ENCODE results near the gene SERPINB3. TPM values are rescaled to one million over a fixed set of nuclear protein-coding genes. Genes with fewer than 3 reads are reported as not detected.

Gene SERPINB3
- total RNA-seq, 1 donor: not detected

- no peaks in the 10 kb centered on the region for H3K27me3 ChIP-seq (ENCODE audit: insufficient read depth, low read length)
- no peaks in the 10 kb centered on the region for H3K4me1 ChIP-seq (ENCODE audit: insufficient read depth, low read length)
- no peak overlapping the region for H3K4me3 ChIP-seq (ENCODE audit: low read length)
- H3K9me3 ChIP-seq (ENCODE audit: low read depth, low read length): no peaks in the 10 kb centered on the region
These were observed 42.0 kb downstream of the SERPINB3 start for GRCh38 chr18:63619661-63620060.

DNA sequence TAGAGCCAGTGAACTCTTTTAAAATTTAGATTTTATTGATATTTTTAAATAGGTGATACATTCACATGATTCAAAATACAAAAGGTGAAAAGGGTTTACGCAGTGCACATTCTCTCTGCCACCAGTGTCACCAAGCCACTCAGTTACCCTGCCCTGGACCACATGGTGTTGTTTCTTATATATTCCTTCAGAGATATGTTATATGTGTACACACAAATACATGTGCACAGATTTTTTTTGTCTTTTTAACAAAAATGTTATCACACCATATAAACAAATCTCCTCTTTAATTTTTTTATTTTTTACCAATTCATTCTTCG lies 43.8 kb downstream of the SERPINB3 start:
- no peaks in the 10 kb centered on the region for H3K9me3 ChIP-seq (ENCODE audit: low read depth, low read length)
- H3K4me1 ChIP-seq (ENCODE audit: insufficient read depth, low read length): no peaks in the 10 kb centered on the region
- no peak overlapping the region for H3K4me3 ChIP-seq (ENCODE audit: low read length)
- no peaks in the 10 kb centered on the region for H3K27me3 ChIP-seq (ENCODE audit: insufficient read depth, low read length)

DNA sequence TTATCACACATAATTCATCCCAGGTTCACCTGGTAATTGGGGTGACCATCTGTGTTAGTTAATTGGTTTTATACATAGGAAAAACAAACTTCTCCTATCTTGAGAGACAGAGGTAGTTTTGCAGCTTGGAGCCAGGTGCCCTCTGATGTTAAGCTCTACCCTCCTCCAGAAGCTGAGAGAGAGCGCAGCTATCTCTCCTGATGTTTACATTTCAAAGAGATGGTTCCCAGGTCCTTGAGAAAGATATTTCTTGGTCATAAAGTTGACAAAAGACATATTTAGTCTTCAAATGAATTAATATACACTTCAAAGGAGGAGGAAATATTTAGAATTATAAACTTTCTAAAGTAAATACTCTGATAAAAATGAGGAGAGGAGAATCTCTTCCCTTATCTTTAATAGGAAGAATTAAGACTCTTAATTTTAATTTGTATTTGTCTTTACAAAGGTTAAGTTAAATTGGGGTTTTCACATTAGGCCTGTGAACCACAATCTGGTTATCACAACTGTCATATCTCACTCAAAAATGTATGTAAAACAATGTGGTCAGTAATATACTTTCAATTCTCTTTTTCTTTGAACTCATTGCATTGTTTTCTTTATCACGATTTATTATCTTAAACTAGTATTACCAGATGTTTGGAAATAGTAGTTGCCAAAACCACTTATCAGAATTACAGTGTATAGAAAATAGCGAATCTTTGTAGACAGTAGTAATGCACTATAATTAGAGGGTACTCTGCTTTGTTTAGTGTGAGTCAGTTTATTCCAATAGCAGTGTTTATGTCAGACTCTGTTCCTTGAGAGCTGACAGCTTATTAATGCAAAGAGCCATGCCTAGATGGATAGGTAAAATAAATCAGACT lies 44.4 kb downstream of the SERPINB3 start:
- no peaks in the 10 kb centered on the region for H3K27me3 ChIP-seq (ENCODE audit: insufficient read depth, low read length)
- H3K4me3 ChIP-seq (ENCODE audit: low read length): no peak overlapping the region
- H3K9me3 ChIP-seq (ENCODE audit: low read depth, low read length): no peaks in the 10 kb centered on the region
- H3K4me1 ChIP-seq (ENCODE audit: insufficient read depth, low read length): no peaks in the 10 kb centered on the region

DNA sequence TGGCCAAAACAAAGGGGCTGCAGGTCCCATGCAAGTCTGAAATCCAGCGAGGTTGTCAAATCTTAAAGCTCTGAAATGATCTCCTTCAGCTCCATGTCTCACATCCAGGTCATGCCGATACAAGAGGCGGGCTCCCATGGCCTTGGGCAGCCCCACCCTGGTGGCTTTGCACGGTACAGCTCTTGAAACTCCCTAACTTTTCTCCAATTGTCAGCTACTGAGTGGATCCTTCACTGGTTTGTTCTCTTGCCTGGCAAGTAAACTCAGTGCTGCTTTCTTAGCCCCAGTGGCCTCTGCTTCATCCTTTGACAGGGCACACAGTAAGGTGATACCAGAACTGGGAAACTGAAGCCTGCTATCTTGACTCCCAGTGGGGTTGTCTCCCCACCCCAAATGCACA lies 48.3 kb downstream of the SERPINB3 start:
- H3K9me3 ChIP-seq (ENCODE audit: low read depth, low read length): no peaks in the 10 kb centered on the region
- H3K4me3 ChIP-seq (ENCODE audit: low read length): no peak overlapping the region
- no peaks in the 10 kb centered on the region for H3K27me3 ChIP-seq (ENCODE audit: insufficient read depth, low read length)
- no peaks in the 10 kb centered on the region for H3K4me1 ChIP-seq (ENCODE audit: insufficient read depth, low read length)

DNA sequence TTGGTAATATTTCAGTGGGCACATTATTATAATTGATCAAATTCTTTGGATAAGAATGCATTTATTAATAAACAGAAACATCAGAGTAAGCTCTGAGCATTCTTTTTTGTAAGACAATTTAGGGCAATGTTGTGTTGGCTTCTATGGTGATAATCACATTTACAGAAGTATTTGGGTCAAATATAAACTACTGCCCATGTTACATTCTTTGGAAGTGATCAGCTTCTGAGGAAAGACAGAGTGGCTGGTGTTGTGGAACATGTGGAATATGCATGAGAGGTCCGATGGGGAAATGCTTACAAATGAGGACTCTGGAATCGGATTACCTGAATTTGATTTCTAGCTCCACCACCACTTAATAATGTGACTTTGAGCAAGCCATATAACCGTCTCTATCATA lies 55.2 kb downstream of the SERPINB3 start:
- Histone ChIP-seq H3K4me3 (ENCODE audit: low read length) (no peak overlapping the region), H3K27me3 (ENCODE audit: insufficient read depth, low read length) (no peaks in the 10 kb centered on the region), H3K4me1 (ENCODE audit: insufficient read depth, low read length) (peaks cover 3% of the 10 kb centered on the region), H3K9me3 (ENCODE audit: low read depth, low read length) (no peaks in the 10 kb centered on the region)

Other genes with a start within 250 kb of the SERPINB3 start
- 40.8 TPM for gene VPS4B, start 239.4 kb downstream of the SERPINB3 start, total RNA-seq
- gene SERPINB5, start 184.9 kb downstream of the SERPINB3 start, total RNA-seq: not detected
- not detected for gene SERPINB12, start 119.5 kb downstream of the SERPINB3 start, total RNA-seq
- not detected for gene SERPINB13, start 74.5 kb downstream of the SERPINB3 start, total RNA-seq
- gene SERPINB4, start 17.6 kb downstream of the SERPINB3 start, total RNA-seq: not detected
- not detected for gene SERPINB11, start 41.1 kb upstream of the SERPINB3 start, total RNA-seq
- not detected for gene SERPINB7, start 113.5 kb upstream of the SERPINB3 start, total RNA-seq
- 143 TPM for gene SERPINB2, start 225.8 kb upstream of the SERPINB3 start, total RNA-seq
- gene SERPINB10, start 246.1 kb upstream of the SERPINB3 start, total RNA-seq: 5.7 TPM